ENCODE measurements around the gene ENPEP.
"Not testable (repeated sequence)": the region's sequence is repeated elsewhere in the genome, so short reads cannot be mapped to it uniquely, and the experiment has no call there.

Gene ENPEP

GRCh38 chr4:110483516-110483915, 7.6 kb downstream of the ENPEP start:
- DNase-seq (ENCODE audit: extremely low read depth in 1 of 2, low read depth in 1 of 2): no peak

- DNase-seq (ENCODE audit: extremely low read depth in 1 of 2, low read depth in 1 of 2): no peak
Measured at GRCh38 chr4:110484029-110484428, 8.1 kb downstream of the ENPEP start.

GRCh38 chr4:110484767-110485166, 8.8 kb downstream of the ENPEP start:
- peak in 1 of 2 donors; percentile 3 for DNase-seq (ENCODE audit: extremely low read depth in 1 of 2, low read depth in 1 of 2)

GRCh38 chr4:110485452-110485851, 9.5 kb downstream of the ENPEP start:
- DNase-seq (ENCODE audit: extremely low read depth in 1 of 2, low read depth in 1 of 2): no peak

GRCh38 chr4:110486256-110486655, 10.3 kb downstream of the ENPEP start:
- no peak for DNase-seq (ENCODE audit: extremely low read depth in 1 of 2, low read depth in 1 of 2)

GRCh38 chr4:110486850-110487249, 10.9 kb downstream of the ENPEP start:
- DNase-seq (ENCODE audit: extremely low read depth in 1 of 2, low read depth in 1 of 2): not testable (repeated sequence)

- DNase-seq (ENCODE audit: extremely low read depth in 1 of 2, low read depth in 1 of 2): no peak
Measured at GRCh38 chr4:110487873-110488272, 11.9 kb downstream of the ENPEP start.

- no peak for DNase-seq (ENCODE audit: extremely low read depth in 1 of 2, low read depth in 1 of 2)
Measured at GRCh38 chr4:110489901-110490508, 14.1 kb downstream of the ENPEP start.

GRCh38 chr4:110492522-110492921, 16.6 kb downstream of the ENPEP start:
- DNase-seq (ENCODE audit: extremely low read depth in 1 of 2, low read depth in 1 of 2): no peak

- no peak for DNase-seq (ENCODE audit: extremely low read depth in 1 of 2, low read depth in 1 of 2)
Measured at GRCh38 chr4:110493520-110493919, 17.6 kb downstream of the ENPEP start.

- DNase-seq (ENCODE audit: extremely low read depth in 1 of 2, low read depth in 1 of 2): no peak
Measured at GRCh38 chr4:110498420-110498819, 22.5 kb downstream of the ENPEP start.

GRCh38 chr4:110499126-110499525, 23.2 kb downstream of the ENPEP start:
- no peak for DNase-seq (ENCODE audit: extremely low read depth in 1 of 2, low read depth in 1 of 2)

GRCh38 chr4:110501826-110502225, 25.9 kb downstream of the ENPEP start:
- no peak for DNase-seq (ENCODE audit: extremely low read depth in 1 of 2, low read depth in 1 of 2)

- no peak for DNase-seq (ENCODE audit: extremely low read depth in 1 of 2, low read depth in 1 of 2)
Measured at GRCh38 chr4:110503270-110504083, 27.5 kb downstream of the ENPEP start.

GRCh38 chr4:110504084-110504435, 28.1 kb downstream of the ENPEP start:
- DNase-seq (ENCODE audit: extremely low read depth in 1 of 2, low read depth in 1 of 2): no peak

- no peak for DNase-seq (ENCODE audit: extremely low read depth in 1 of 2, low read depth in 1 of 2)
Measured at GRCh38 chr4:110505440-110505839, 29.5 kb downstream of the ENPEP start.

GRCh38 chr4:110508827-110509710, 33.1 kb downstream of the ENPEP start:
- no peak for DNase-seq (ENCODE audit: extremely low read depth in 1 of 2, low read depth in 1 of 2)

- DNase-seq (ENCODE audit: extremely low read depth in 1 of 2, low read depth in 1 of 2): no peak
Measured at GRCh38 chr4:110510277-110510676, 34.3 kb downstream of the ENPEP start.

GRCh38 chr4:110510955-110511544, 35.1 kb downstream of the ENPEP start:
- no peak for DNase-seq (ENCODE audit: extremely low read depth in 1 of 2, low read depth in 1 of 2)

GRCh38 chr4:110512901-110513300, 36.9 kb downstream of the ENPEP start:
- DNase-seq (ENCODE audit: extremely low read depth in 1 of 2, low read depth in 1 of 2): no peak

- DNase-seq (ENCODE audit: extremely low read depth in 1 of 2, low read depth in 1 of 2): no peak
Measured at GRCh38 chr4:110514889-110515479, 39.0 kb downstream of the ENPEP start.
